ENCODE measurements around the gene HNRNPA0.
A peak's percentile ranks its signal among the peaks of the same experiment; 100 is the strongest.
"Not testable (repeated sequence)": the region's sequence is repeated elsewhere in the genome, so short reads cannot be mapped to it uniquely, and the experiment has no call there.

The HNRNPA0 gene

GRCh38 chr5:137754188-137754960 lies at the start of gene HNRNPA0:
Gene HNRNPA0 (minus strand): TSS chr5:137754363. CDS start chr5:137754066, 297 bp downstream.
- DNase-seq: peak; percentile 95 to 96

GRCh38 chr5:137802282-137803210 lies 48.4 kb upstream of the HNRNPA0 start:
- DNase-seq: no peak

- DNase-seq: no peak
Observed at GRCh38 chr5:137800700-137801411, 46.7 kb upstream of the HNRNPA0 start.

GRCh38 chr5:137796279-137796678 lies 42.1 kb upstream of the HNRNPA0 start:
- no peak for DNase-seq

GRCh38 chr5:137794863-137795262 lies 40.7 kb upstream of the HNRNPA0 start:
- DNase-seq: no peak

- no peak for DNase-seq
Observed at GRCh38 chr5:137792303-137792702, 38.1 kb upstream of the HNRNPA0 start.

- no peak for DNase-seq
Observed at GRCh38 chr5:137791799-137792198, 37.6 kb upstream of the HNRNPA0 start.

GRCh38 chr5:137791387-137791786 lies 37.2 kb upstream of the HNRNPA0 start:
- DNase-seq: no peak

GRCh38 chr5:137788560-137788959 lies 34.4 kb upstream of the HNRNPA0 start:
- not testable (repeated sequence) for DNase-seq

- no peak for DNase-seq
Observed at GRCh38 chr5:137782984-137783536, 28.9 kb upstream of the HNRNPA0 start.

- DNase-seq: no peak
Observed at GRCh38 chr5:137782055-137782454, 27.9 kb upstream of the HNRNPA0 start.

- DNase-seq: peak in 1 of 2 donors; percentile 29
Observed at GRCh38 chr5:137778772-137779564, 24.8 kb upstream of the HNRNPA0 start.

GRCh38 chr5:137767937-137768336 lies 13.8 kb upstream of the HNRNPA0 start:
- not testable (repeated sequence) for DNase-seq

- DNase-seq: no peak
Observed at GRCh38 chr5:137761566-137761965, 7.4 kb upstream of the HNRNPA0 start.

GRCh38 chr5:137760719-137761516 lies 6.8 kb upstream of the HNRNPA0 start:
- no peak for DNase-seq

GRCh38 chr5:137760294-137760693 lies 6.1 kb upstream of the HNRNPA0 start:
- no peak for DNase-seq

- DNase-seq: no peak
Observed at GRCh38 chr5:137758715-137759306, 4.6 kb upstream of the HNRNPA0 start.

- DNase-seq: no peak
Observed at GRCh38 chr5:137758121-137758520, 4.0 kb upstream of the HNRNPA0 start.

- no peak for DNase-seq
Observed at GRCh38 chr5:137757634-137758033, 3.5 kb upstream of the HNRNPA0 start.

- DNase-seq: no peak
Observed at GRCh38 chr5:137754961-137755762, 999 bp upstream of the HNRNPA0 start.
